GM23338 (cell line): ENCODE measurements around the gene TOB2. TPM values are rescaled to one million over a fixed set of nuclear protein-coding genes. Genes with fewer than 3 reads are reported as not detected.

Experiments
- ATAC-seq: fragments of 200-7000 bp; cut with Tn5 transposase; 3 replicates; pipeline ENCODE4 v1.9.1; 2020
- DNase-seq: peaks from one replicate; pipeline ENCODE4 v3.0.0-alpha.2; 2015; ENCODE audit warnings: low spot score
- H2AFZ ChIP-seq: fragments of 200-600 bp; sonication (generic); 2 replicates; pipeline ENCODE4 v1.8.0; 2016; ENCODE audit warnings: antibody characterized with exemption, mild to moderate bottlenecking, moderate library complexity
- H3F3A ChIP-seq: fragments of 200-600 bp; sonication (generic); replicated peaks from 2 replicates; pipeline ENCODE4 v1.8.0; 2017; ENCODE audit warnings: antibody characterized with exemption, mixed run types, low read depth
- H3K27ac ChIP-seq: fragments of 200-600 bp; sonication (generic); 2 replicates; pipeline ENCODE4 v1.6.1; 2016; ENCODE audit warnings: low read depth
- H3K27me3 ChIP-seq: fragments of 200-600 bp; sonication (generic); 2 replicates; pipeline ENCODE4 v1.8.0; 2016; ENCODE audit warnings: mild to moderate bottlenecking, mixed run types, moderate library complexity; ENCODE audit not compliant: insufficient read depth
- H3K36me3 ChIP-seq: fragments of 200-600 bp; sonication (generic); 2 replicates; pipeline ENCODE4 v1.8.0; 2016; ENCODE audit warnings: mild to moderate bottlenecking; ENCODE audit not compliant: insufficient read depth
- H3K4me1 ChIP-seq: fragments of 200-600 bp; sonication (generic); 2 replicates; pipeline ENCODE4 v1.8.0; 2016; ENCODE audit warnings: mild to moderate bottlenecking, moderate library complexity; ENCODE audit not compliant: insufficient read depth
- H3K4me2 ChIP-seq: fragments of 200-600 bp; sonication (generic); 2 replicates; pipeline ENCODE4 v1.7.1; 2017; ENCODE audit warnings: mixed run types
- H3K4me3 ChIP-seq: fragments of 200-600 bp; sonication (generic); 2 replicates; pipeline ENCODE4 v1.6.1; 2016; ENCODE audit warnings: mixed run types
- H3K79me2 ChIP-seq: fragments of 200-600 bp; sonication (generic); replicated peaks from 2 replicates; pipeline ENCODE4 v1.8.0; 2017; ENCODE audit warnings: mild to moderate bottlenecking; ENCODE audit not compliant: insufficient read depth
- H3K9me2 ChIP-seq: fragments of 200-600 bp; sonication (generic); 2 replicates; pipeline ENCODE4 v1.8.0; 2017; ENCODE audit not compliant: insufficient read depth
- H4K20me1 ChIP-seq: fragments of 200-600 bp; sonication (generic); replicated peaks from 2 replicates; pipeline ENCODE4 v1.8.0; 2017; ENCODE audit warnings: mild to moderate bottlenecking; ENCODE audit not compliant: insufficient read depth
- H3K27ac Mint-ChIP-seq: 2 replicates; pipeline ENCODE4 v1.8.0; 2020; ENCODE audit warnings: inconsistent platforms, mild to moderate bottlenecking, moderate library complexity, mixed read lengths
- H3K27me3 Mint-ChIP-seq: 3 replicates; pipeline ENCODE4 v1.8.0; 2022; ENCODE audit warnings: low read depth, mild to moderate bottlenecking, moderate library complexity, mixed read lengths, inconsistent platforms; ENCODE audit not compliant: insufficient read depth, poor library complexity
- H3K36me3 Mint-ChIP-seq: 3 replicates; pipeline ENCODE4 v1.8.0; 2021; ENCODE audit warnings: low read depth, mild to moderate bottlenecking, inconsistent platforms, moderate library complexity, mixed read lengths
- H3K4me1 Mint-ChIP-seq: 3 replicates; pipeline ENCODE4 v1.8.0; 2020; ENCODE audit warnings: mild to moderate bottlenecking, inconsistent platforms, mixed read lengths
- H3K4me3 Mint-ChIP-seq: 3 replicates; pipeline ENCODE4 v1.8.0; 2021; ENCODE audit warnings: moderate library complexity, mild to moderate bottlenecking, inconsistent platforms, mixed read lengths
- H3K9me3 Mint-ChIP-seq: 3 replicates; pipeline ENCODE4 v1.8.0; 2020; ENCODE audit warnings: moderate library complexity, mild to moderate bottlenecking, inconsistent platforms, mixed read lengths
- CREB1 ChIP-seq: fragments of 250-450 bp; sonication (Bioruptor Pico); IDR thresholded peaks from 2 replicates; pipeline ENCODE4 v1.5.0; 2020; ENCODE audit warnings: low read depth, mild to moderate bottlenecking, moderate library complexity
- EZH2 ChIP-seq: fragments of 200-600 bp; sonication (generic); IDR thresholded peaks from one replicate; pipeline ENCODE4 v1.8.0; 2017; ENCODE audit warnings: antibody characterized with exemption, mild to moderate bottlenecking, low read depth; ENCODE audit not compliant: unreplicated experiment
- EZH2phosphoT487 ChIP-seq: fragments of 200-600 bp; sonication (generic); IDR thresholded peaks from one replicate; pipeline ENCODE4 v1.8.1; 2018; ENCODE audit warnings: antibody characterized with exemption; ENCODE audit not compliant: unreplicated experiment
- JUNB ChIP-seq: IDR thresholded peaks from one replicate; pipeline ENCODE4 v1.6.1; 2016; ENCODE audit warnings: antibody characterized with exemption; ENCODE audit not compliant: unreplicated experiment
- NANOG ChIP-seq: IDR thresholded peaks from 2 replicates; pipeline ENCODE4 v1.6.1; 2016; ENCODE audit warnings: antibody characterized with exemption, borderline replicate concordance
- POLR2AphosphoS5 ChIP-seq: IDR thresholded peaks from 2 replicates; pipeline ENCODE4 v1.6.1; 2016; ENCODE audit warnings: antibody characterized with exemption, low read depth
- STAT1 ChIP-seq: IDR thresholded peaks from one replicate; pipeline ENCODE4 v1.6.1; 2016; ENCODE audit warnings: antibody characterized with exemption; ENCODE audit not compliant: unreplicated experiment
- ZNF114 ChIP-seq: fragments of 250-450 bp; sonication (Bioruptor Pico); IDR thresholded peaks from 2 replicates; pipeline ENCODE4 v1.5.0; 2020; ENCODE audit warnings: mild to moderate bottlenecking, moderate library complexity
- ZNF331 ChIP-seq: fragments of 250-450 bp; sonication (Bioruptor Pico); IDR thresholded peaks from 2 replicates; pipeline ENCODE4 v1.5.0; 2020; ENCODE audit warnings: low read depth, mild to moderate bottlenecking, moderate library complexity
- polyA plus RNA-seq: library from polyadenylated mRNA; unstranded; fragments of >200 nt; fragmentation: Nextera tagmentation; extraction: Ambion mirVana; gene quantifications from 2 replicates; pipeline ENCODE4 v1.2.1, GENCODE V29; 2016
- total RNA-seq: library from RNA; depleted of rRNA; stranded (reverse); fragments of >200 nt; shearing (Covaris generic); gene quantifications from 2 replicates; pipeline ENCODE4 v1.2.3, GENCODE V29; 2014
- TF ChIP-seq, protein P1 (sequence below): IDR thresholded peaks from one replicate; pipeline ENCODE4 v1.6.1; 2018; ENCODE audit warnings: antibody characterized with exemption; ENCODE audit not compliant: unreplicated experiment
- TF ChIP-seq, protein P2 (sequence below): IDR thresholded peaks from 2 replicates; pipeline ENCODE4 v1.6.1; 2016; ENCODE audit warnings: antibody characterized with exemption
- TF ChIP-seq, protein P3 (sequence below): fragments of 250-450 bp; sonication (Bioruptor Pico); IDR thresholded peaks from 2 replicates; pipeline ENCODE4 v1.5.0; 2020; ENCODE audit warnings: mild to moderate bottlenecking, moderate library complexity
- TF ChIP-seq, protein P4 (sequence below), 2 experiments: fragments of 200-600 bp in 1 of 2; sonication (generic) in 1 of 2; conservative IDR thresholded peaks; 2 replicates each; pipeline versions ENCODE4 v1.5.1 to v1.6.1; 2016 to 2017; ENCODE audit warnings: antibody characterized with exemption in 2 of 2, low read depth in 2 of 2, mild to moderate bottlenecking in 2 of 2, moderate library complexity in 1 of 2

Gene TOB2
- total and polyA plus RNA-seq, 2 experiments from 2014 or later, result 27.3 to 47.2 TPM

DNA sequence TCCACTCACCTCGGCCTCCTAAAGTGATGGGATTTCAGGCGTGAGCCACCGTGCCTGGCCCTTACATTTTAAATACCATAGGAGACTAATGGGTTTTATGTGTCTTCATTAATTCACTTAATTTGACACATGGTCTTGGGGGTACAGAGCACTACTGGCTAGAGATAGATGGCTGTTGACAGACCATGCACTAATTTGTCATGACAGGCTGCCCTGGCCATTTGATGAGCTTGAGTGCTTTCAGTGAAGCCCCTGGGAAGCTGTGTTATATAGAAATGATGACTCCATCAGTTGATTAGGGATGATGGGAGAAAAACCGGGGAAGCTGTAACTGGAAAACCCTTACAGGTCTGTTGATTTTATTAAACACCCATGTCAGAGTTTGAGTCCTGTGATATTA, 15.3 kb upstream of the TOB2 start:
- peaks cover 61% of the 10 kb centered on the region for H3K36me3 ChIP-seq
- no peak for DNase-seq

More for the DNA sequence above, 15.3 kb upstream of the TOB2 start:
- H3K36me3 Mint-ChIP-seq, result peaks cover 82% of the 10 kb centered on the region
- H3K9me3 Mint-ChIP-seq, result no peaks in the 10 kb centered on the region; the same call in 2 of the 3 replicates
- H3K27ac Mint-ChIP-seq, result no peak overlapping the region
- peaks cover 38% of the 10 kb centered on the region for H3F3A ChIP-seq
- H3K4me1 ChIP-seq, result no peaks in the 10 kb centered on the region
- peaks cover 2% of the 10 kb centered on the region for H3K27me3 Mint-ChIP-seq
- no peak overlapping the region for H3K27ac ChIP-seq
- peaks cover 23% of the 10 kb centered on the region for H3K79me2 ChIP-seq
- H3K4me3 ChIP-seq, result no peak overlapping the region
- H2AFZ ChIP-seq, result no peak overlapping the region
- no peak for ATAC-seq
- H3K4me3 Mint-ChIP-seq, result no peak overlapping the region
- TF ChIP-seq CREB1, result no peak
- no peak for TF ChIP-seq EZH2
- no peak for TF ChIP-seq ZNF114 (CRISPR knock-in tag)
- no peak for TF ChIP-seq STAT1
- TF ChIP-seq EZH2phosphoT487, result no peak
- TF ChIP-seq JUNB, result no peak
- TF ChIP-seq, protein P1, sequence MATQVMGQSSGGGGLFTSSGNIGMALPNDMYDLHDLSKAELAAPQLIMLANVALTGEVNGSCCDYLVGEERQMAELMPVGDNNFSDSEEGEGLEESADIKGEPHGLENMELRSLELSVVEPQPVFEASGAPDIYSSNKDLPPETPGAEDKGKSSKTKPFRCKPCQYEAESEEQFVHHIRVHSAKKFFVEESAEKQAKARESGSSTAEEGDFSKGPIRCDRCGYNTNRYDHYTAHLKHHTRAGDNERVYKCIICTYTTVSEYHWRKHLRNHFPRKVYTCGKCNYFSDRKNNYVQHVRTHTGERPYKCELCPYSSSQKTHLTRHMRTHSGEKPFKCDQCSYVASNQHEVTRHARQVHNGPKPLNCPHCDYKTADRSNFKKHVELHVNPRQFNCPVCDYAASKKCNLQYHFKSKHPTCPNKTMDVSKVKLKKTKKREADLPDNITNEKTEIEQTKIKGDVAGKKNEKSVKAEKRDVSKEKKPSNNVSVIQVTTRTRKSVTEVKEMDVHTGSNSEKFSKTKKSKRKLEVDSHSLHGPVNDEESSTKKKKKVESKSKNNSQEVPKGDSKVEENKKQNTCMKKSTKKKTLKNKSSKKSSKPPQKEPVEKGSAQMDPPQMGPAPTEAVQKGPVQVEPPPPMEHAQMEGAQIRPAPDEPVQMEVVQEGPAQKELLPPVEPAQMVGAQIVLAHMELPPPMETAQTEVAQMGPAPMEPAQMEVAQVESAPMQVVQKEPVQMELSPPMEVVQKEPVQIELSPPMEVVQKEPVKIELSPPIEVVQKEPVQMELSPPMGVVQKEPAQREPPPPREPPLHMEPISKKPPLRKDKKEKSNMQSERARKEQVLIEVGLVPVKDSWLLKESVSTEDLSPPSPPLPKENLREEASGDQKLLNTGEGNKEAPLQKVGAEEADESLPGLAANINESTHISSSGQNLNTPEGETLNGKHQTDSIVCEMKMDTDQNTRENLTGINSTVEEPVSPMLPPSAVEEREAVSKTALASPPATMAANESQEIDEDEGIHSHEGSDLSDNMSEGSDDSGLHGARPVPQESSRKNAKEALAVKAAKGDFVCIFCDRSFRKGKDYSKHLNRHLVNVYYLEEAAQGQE, result no peak
- TF ChIP-seq, protein P2, sequence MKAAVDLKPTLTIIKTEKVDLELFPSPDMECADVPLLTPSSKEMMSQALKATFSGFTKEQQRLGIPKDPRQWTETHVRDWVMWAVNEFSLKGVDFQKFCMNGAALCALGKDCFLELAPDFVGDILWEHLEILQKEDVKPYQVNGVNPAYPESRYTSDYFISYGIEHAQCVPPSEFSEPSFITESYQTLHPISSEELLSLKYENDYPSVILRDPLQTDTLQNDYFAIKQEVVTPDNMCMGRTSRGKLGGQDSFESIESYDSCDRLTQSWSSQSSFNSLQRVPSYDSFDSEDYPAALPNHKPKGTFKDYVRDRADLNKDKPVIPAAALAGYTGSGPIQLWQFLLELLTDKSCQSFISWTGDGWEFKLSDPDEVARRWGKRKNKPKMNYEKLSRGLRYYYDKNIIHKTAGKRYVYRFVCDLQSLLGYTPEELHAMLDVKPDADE, result no peak
- TF ChIP-seq ZNF331, result no peak
- TF ChIP-seq NANOG, result no peak
- TF ChIP-seq, protein P3, sequence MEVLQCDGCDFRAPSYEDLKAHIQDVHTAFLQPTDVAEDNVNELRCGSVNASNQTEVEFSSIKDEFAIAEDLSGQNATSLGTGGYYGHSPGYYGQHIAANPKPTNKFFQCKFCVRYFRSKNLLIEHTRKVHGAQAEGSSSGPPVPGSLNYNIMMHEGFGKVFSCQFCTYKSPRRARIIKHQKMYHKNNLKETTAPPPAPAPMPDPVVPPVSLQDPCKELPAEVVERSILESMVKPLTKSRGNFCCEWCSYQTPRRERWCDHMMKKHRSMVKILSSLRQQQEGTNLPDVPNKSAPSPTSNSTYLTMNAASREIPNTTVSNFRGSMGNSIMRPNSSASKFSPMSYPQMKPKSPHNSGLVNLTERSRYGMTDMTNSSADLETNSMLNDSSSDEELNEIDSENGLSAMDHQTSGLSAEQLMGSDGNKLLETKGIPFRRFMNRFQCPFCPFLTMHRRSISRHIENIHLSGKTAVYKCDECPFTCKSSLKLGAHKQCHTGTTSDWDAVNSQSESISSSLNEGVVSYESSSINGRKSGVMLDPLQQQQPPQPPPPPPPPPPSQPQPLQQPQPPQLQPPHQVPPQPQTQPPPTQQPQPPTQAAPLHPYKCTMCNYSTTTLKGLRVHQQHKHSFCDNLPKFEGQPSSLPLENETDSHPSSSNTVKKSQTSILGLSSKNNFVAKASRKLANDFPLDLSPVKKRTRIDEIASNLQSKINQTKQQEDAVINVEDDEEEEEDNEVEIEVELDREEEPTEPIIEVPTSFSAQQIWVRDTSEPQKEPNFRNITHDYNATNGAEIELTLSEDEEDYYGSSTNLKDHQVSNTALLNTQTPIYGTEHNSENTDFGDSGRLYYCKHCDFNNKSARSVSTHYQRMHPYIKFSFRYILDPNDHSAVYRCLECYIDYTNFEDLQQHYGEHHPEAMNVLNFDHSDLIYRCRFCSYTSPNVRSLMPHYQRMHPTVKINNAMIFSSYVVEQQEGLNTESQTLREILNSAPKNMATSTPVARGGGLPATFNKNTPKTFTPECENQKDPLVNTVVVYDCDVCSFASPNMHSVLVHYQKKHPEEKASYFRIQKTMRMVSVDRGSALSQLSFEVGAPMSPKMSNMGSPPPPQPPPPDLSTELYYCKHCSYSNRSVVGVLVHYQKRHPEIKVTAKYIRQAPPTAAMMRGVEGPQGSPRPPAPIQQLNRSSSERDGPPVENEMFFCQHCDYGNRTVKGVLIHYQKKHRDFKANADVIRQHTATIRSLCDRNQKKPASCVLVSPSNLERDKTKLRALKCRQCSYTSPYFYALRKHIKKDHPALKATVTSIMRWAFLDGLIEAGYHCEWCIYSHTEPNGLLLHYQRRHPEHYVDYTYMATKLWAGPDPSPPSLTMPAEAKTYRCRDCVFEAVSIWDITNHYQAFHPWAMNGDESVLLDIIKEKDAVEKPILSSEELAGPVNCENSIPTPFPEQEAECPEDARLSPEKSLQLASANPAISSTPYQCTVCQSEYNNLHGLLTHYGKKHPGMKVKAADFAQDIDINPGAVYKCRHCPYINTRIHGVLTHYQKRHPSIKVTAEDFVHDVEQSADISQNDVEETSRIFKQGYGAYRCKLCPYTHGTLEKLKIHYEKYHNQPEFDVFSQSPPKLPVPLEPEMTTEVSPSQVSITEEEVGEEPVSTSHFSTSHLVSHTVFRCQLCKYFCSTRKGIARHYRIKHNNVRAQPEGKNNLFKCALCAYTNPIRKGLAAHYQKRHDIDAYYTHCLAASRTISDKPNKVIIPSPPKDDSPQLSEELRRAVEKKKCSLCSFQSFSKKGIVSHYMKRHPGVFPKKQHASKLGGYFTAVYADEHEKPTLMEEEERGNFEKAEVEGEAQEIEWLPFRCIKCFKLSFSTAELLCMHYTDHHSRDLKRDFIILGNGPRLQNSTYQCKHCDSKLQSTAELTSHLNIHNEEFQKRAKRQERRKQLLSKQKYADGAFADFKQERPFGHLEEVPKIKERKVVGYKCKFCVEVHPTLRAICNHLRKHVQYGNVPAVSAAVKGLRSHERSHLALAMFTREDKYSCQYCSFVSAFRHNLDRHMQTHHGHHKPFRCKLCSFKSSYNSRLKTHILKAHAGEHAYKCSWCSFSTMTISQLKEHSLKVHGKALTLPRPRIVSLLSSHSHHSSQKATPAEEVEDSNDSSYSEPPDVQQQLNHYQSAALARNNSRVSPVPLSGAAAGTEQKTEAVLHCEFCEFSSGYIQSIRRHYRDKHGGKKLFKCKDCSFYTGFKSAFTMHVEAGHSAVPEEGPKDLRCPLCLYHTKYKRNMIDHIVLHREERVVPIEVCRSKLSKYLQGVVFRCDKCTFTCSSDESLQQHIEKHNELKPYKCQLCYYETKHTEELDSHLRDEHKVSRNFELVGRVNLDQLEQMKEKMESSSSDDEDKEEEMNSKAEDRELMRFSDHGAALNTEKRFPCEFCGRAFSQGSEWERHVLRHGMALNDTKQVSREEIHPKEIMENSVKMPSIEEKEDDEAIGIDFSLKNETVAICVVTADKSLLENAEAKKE, result no peak
- no peak for TF ChIP-seq POLR2AphosphoS5
- TF ChIP-seq, protein P4, sequence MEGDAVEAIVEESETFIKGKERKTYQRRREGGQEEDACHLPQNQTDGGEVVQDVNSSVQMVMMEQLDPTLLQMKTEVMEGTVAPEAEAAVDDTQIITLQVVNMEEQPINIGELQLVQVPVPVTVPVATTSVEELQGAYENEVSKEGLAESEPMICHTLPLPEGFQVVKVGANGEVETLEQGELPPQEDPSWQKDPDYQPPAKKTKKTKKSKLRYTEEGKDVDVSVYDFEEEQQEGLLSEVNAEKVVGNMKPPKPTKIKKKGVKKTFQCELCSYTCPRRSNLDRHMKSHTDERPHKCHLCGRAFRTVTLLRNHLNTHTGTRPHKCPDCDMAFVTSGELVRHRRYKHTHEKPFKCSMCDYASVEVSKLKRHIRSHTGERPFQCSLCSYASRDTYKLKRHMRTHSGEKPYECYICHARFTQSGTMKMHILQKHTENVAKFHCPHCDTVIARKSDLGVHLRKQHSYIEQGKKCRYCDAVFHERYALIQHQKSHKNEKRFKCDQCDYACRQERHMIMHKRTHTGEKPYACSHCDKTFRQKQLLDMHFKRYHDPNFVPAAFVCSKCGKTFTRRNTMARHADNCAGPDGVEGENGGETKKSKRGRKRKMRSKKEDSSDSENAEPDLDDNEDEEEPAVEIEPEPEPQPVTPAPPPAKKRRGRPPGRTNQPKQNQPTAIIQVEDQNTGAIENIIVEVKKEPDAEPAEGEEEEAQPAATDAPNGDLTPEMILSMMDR (conservative IDR thresholded peaks at IDR 0.05; ENCODE audit: low read depth in 2 of 2), result no peak
- H4K20me1 ChIP-seq, result peaks cover 10% of the 10 kb centered on the region
- no peak overlapping the region for H3K4me2 ChIP-seq
- no peaks in the 10 kb centered on the region for H3K27me3 ChIP-seq
- no peaks in the 10 kb centered on the region; the same call in 2 of the 3 replicates for H3K4me1 Mint-ChIP-seq
- no peaks in the 10 kb centered on the region for H3K9me2 ChIP-seq
